ENCODE measurements around the gene IKZF4.
A peak's percentile ranks its signal among the peaks of the same experiment; 100 is the strongest.
"Not testable (repeated sequence)": the region's sequence is repeated elsewhere in the genome, so short reads cannot be mapped to it uniquely, and the experiment has no call there.

IKZF4 gene

GRCh38 chr12:56020423-56021184 lies at the start of gene IKZF4:
Gene IKZF4 (plus strand): TSS chr12:56021043. CDS start chr12:56021494, 451 bp downstream.
- no peak for DNase-seq (ENCODE audit: low read depth)

GRCh38 chr12:55972042-55972441 lies 48.8 kb upstream of the IKZF4 start:
- peak; percentile 63 for DNase-seq (ENCODE audit: low read depth)

GRCh38 chr12:55972456-55972855 lies 48.4 kb upstream of the IKZF4 start:
- DNase-seq (ENCODE audit: low read depth): no peak

GRCh38 chr12:55972911-55973598 lies 47.8 kb upstream of the IKZF4 start:
- no peak for DNase-seq (ENCODE audit: low read depth)

- peak; percentile 100 for DNase-seq (ENCODE audit: low read depth)
Measured at GRCh38 chr12:55973599-55974307, 47.1 kb upstream of the IKZF4 start, which contains the start of gene RAB5B. Gene RAB5B (plus strand): TSS chr12:55974078. CDS start chr12:55986961, 12,883 bp downstream.

GRCh38 chr12:55974308-55974730 lies 46.5 kb upstream of the IKZF4 start:
- DNase-seq (ENCODE audit: low read depth): no peak

GRCh38 chr12:55978393-55978792 lies 42.5 kb upstream of the IKZF4 start:
- no peak for DNase-seq (ENCODE audit: low read depth)

GRCh38 chr12:55979069-55979468 lies 41.8 kb upstream of the IKZF4 start:
- no peak for DNase-seq (ENCODE audit: low read depth)

- DNase-seq (ENCODE audit: low read depth): not testable (repeated sequence)
Measured at GRCh38 chr12:55981882-55982281, 39.0 kb upstream of the IKZF4 start.

GRCh38 chr12:55982319-55982936 lies 38.4 kb upstream of the IKZF4 start:
- no peak for DNase-seq (ENCODE audit: low read depth)

- no peak for DNase-seq (ENCODE audit: low read depth)
Measured at GRCh38 chr12:55983232-55983842, 37.5 kb upstream of the IKZF4 start.

- DNase-seq (ENCODE audit: low read depth): no peak
Measured at GRCh38 chr12:55984861-55985260, 36.0 kb upstream of the IKZF4 start.

- no peak for DNase-seq (ENCODE audit: low read depth)
Measured at GRCh38 chr12:55985341-55985740, 35.5 kb upstream of the IKZF4 start.

- not testable (repeated sequence) for DNase-seq (ENCODE audit: low read depth)
Measured at GRCh38 chr12:55985976-55986375, 34.9 kb upstream of the IKZF4 start.

- DNase-seq (ENCODE audit: low read depth): no peak
Measured at GRCh38 chr12:55991110-55991509, 29.7 kb upstream of the IKZF4 start.

- no peak for DNase-seq (ENCODE audit: low read depth)
Measured at GRCh38 chr12:55993230-55993853, 27.5 kb upstream of the IKZF4 start.

- no peak for DNase-seq (ENCODE audit: low read depth)
Measured at GRCh38 chr12:55995366-55995765, 25.5 kb upstream of the IKZF4 start.

- DNase-seq (ENCODE audit: low read depth): no peak
Measured at GRCh38 chr12:55996201-55996714, 24.6 kb upstream of the IKZF4 start.

GRCh38 chr12:55996715-55997534 lies 23.9 kb upstream of the IKZF4 start, which contains the start of gene SUOX:
Gene SUOX (plus strand): TSS chr12:55997276. CDS start chr12:56002222, 4,946 bp downstream.
- peak; percentile 83 for DNase-seq (ENCODE audit: low read depth)

GRCh38 chr12:55997535-55997859 lies 23.3 kb upstream of the IKZF4 start:
- DNase-seq (ENCODE audit: low read depth): no peak

Data from HS-5 (cell line).